GM12872 (cell line): ENCODE measurements around the gene PIGS.

ENCODE experiments used
- CTCF ChIP-seq: IDR thresholded peaks from 3 replicates; pipeline ENCODE4 v1.5.1; 2011; ENCODE audit warnings: low read depth, mild to moderate bottlenecking, low read length, moderate library complexity; ENCODE audit not compliant: insufficient read depth

Gene PIGS

GRCh38 chr17:28612531-28612930 is 41.2 kb upstream of the PIGS start:
- TF ChIP-seq CTCF: no peak

GRCh38 chr17:28610376-28610775 is 39.1 kb upstream of the PIGS start:
- TF ChIP-seq CTCF: no peak

- no peak for TF ChIP-seq CTCF
These were observed 28.2 kb upstream of the PIGS start for GRCh38 chr17:28599311-28600184.

- no peak for TF ChIP-seq CTCF
These were observed 27.5 kb upstream of the PIGS start, which contains the start of gene SPAG5 for GRCh38 chr17:28598799-28599310. TSS of gene SPAG5 (minus strand) at chr17:28599025. CDS start at chr17:28598946, 79 bp downstream.

GRCh38 chr17:28598389-28598788 is 27.1 kb upstream of the PIGS start:
- no peak for TF ChIP-seq CTCF

GRCh38 chr17:28597606-28598383 is 26.5 kb upstream of the PIGS start:
- TF ChIP-seq CTCF: no peak

- TF ChIP-seq CTCF: no peak
These were observed 20.9 kb upstream of the PIGS start for GRCh38 chr17:28592260-28592659.
